Natural killer cell (primary cell): Measurements from ENCODE around the gene TTC39B. TPM values are rescaled to one million over a fixed set of nuclear protein-coding genes. Genes with fewer than 3 reads are reported as not detected.
A peak's percentile ranks its signal among the peaks of the same experiment; 100 is the strongest.

Source experiments
- ATAC-seq, 3 donors: fragments of 150-1000 bp in 2 of 3; fragments of 200-7000 bp in 1 of 3; cut with Tn5 transposase; 1 replicate in 1 of 3; 2 replicates in 2 of 3; pipeline ENCODE4 v1.10.0; 2021; ENCODE audit warnings: mild to moderate bottlenecking in 2 of 3, moderate library complexity in 2 of 3
- DNase-seq, 2 donors: peaks; one replicate each; pipeline versions ENCODE4 v3.0.0 to v3.0.0-alpha.2; 2013 to 2021; ENCODE audit warnings: mixed read lengths in 1 of 2
- H3K27ac ChIP-seq: one replicate; pipeline ENCODE4 v1.5.1; 2013; ENCODE audit warnings: mild to moderate bottlenecking, low read length
- H3K27me3 ChIP-seq: one replicate; pipeline ENCODE4 v1.6.1; 2013; ENCODE audit warnings: low read length; ENCODE audit not compliant: control insufficient read depth, insufficient read depth
- H3K36me3 ChIP-seq: one replicate; pipeline ENCODE4 v1.6.1; 2013; ENCODE audit warnings: low read length; ENCODE audit not compliant: control insufficient read depth, insufficient read depth
- H3K4me1 ChIP-seq: one replicate; pipeline ENCODE4 v1.6.1; 2013; ENCODE audit warnings: low read length; ENCODE audit not compliant: control insufficient read depth, insufficient read depth
- H3K4me3 ChIP-seq: one replicate; pipeline ENCODE4 v1.5.1; 2013; ENCODE audit warnings: low read length
- H3K9me3 ChIP-seq: one replicate; pipeline ENCODE4 v1.6.1; 2013; ENCODE audit warnings: low read length; ENCODE audit not compliant: control insufficient read depth, insufficient read depth
- H3K27ac Mint-ChIP-seq, 2 donors: one replicate each; pipeline ENCODE4 v1.8.0; 2022; ENCODE audit warnings: mild to moderate bottlenecking in 2 of 2, mixed read lengths in 2 of 2, moderate library complexity in 1 of 2
- H3K27me3 Mint-ChIP-seq, 2 donors: one replicate each; pipeline ENCODE4 v1.8.0; 2022; ENCODE audit warnings: low read depth in 2 of 2, mixed read lengths in 2 of 2
- H3K36me3 Mint-ChIP-seq: one replicate; pipeline ENCODE4 v1.8.0; 2022; ENCODE audit warnings: mixed read lengths
- H3K4me1 Mint-ChIP-seq, 2 donors: one replicate each; pipeline ENCODE4 v1.8.0; 2022; ENCODE audit warnings: mixed read lengths in 2 of 2
- H3K4me3 Mint-ChIP-seq: one replicate; pipeline ENCODE4 v1.8.0; 2022; ENCODE audit warnings: mild to moderate bottlenecking, moderate library complexity, mixed read lengths
- H3K9me3 Mint-ChIP-seq, 2 donors: one replicate each; pipeline ENCODE4 v1.8.0; 2022; ENCODE audit warnings: mixed read lengths in 2 of 2
- CTCF ChIP-seq: fragments of 200-600 bp; IDR thresholded peaks from one replicate; pipeline ENCODE4 v1.8.0; 2022; ENCODE audit warnings: antibody characterized with exemption
- WGBS: methylation state at CpG from one replicate; pipeline ENCODE4 v1.1.7; 2013; ENCODE audit warnings: missing lambda C conversion rate; ENCODE audit not compliant: insufficient coverage; 5-methylcytosine and 5-hydroxymethylcytosine counted together
- intact Hi-C: fragments of 100-400 bp; cut with micrococcal nuclease; formaldehyde crosslinking; loops from one replicate; pipeline ENCODE4 v1.14.2; 2022
- total RNA-seq, 4 donors: library from RNA; stranded (reverse); fragments of 120-200 nt in 1 of 4; gene quantifications; one replicate each; pipeline versions ENCODE4 v1.2.3 to v1.2.4, GENCODE V29; 2013 to 2022

Gene TTC39B
- total RNA-seq, 3 donors from 2014 or later (not counting 1 experiment from before 2014, with no cell fraction given): 51.2 to 65.1 (median 54.2) TPM

- Histone ChIP-seq H3K9me3 (no peaks in the 10 kb centered on the region), H3K4me3 (no peak overlapping the region), H3K36me3 (peaks cover 15% of the 10 kb centered on the region), H3K27me3 (no peaks in the 10 kb centered on the region), H3K4me1 (no peaks in the 10 kb centered on the region), H3K27ac (no peak overlapping the region)
- no peak for DNase-seq
- no peak for ATAC-seq
- Mint-ChIP-seq H3K4me3 (no peak overlapping the region), H3K9me3 (no peaks in the 10 kb centered on the region), H3K36me3 (no peaks in the 10 kb centered on the region), H3K27ac (no peak overlapping the region), H3K27me3 (no peaks in the 10 kb centered on the region), H3K4me1 (peaks cover 6 to 23% of the 10 kb centered on the region in 2 donors)
- 96% methylated on average over 3 of the region's 4 CpGs for WGBS
- intact Hi-C loops: loop anchor here (1.0 to 5.0 kb wide), 4 partner anchors 145 to 394 kb away; no protein-coding TSS in a partner anchor
- TF ChIP-seq CTCF: peak; percentile 45
Observed at GRCh38 chr9:15211815-15212495, 95.1 kb downstream of the TTC39B start.

GRCh38 chr9:15211160-15211814 lies 95.7 kb downstream of the TTC39B start:
- Histone ChIP-seq H3K36me3 (peaks cover 15% of the 10 kb centered on the region), H3K27me3 (no peaks in the 10 kb centered on the region), H3K9me3 (no peaks in the 10 kb centered on the region), H3K27ac (no peak overlapping the region), H3K4me3 (no peak overlapping the region), H3K4me1 (no peaks in the 10 kb centered on the region)
- H3K36me3 Mint-ChIP-seq: no peaks in the 10 kb centered on the region
- TF ChIP-seq CTCF: peak; percentile 91
- peak in 2 of 3 donors; percentile 64 to 68 for ATAC-seq
- intact Hi-C loops: loop anchor here (1.0 to 5.0 kb wide), 4 partner anchors 146 to 395 kb away; no protein-coding TSS in a partner anchor
- H3K4me3 Mint-ChIP-seq: no peak overlapping the region
- no peak overlapping the region for H3K27ac Mint-ChIP-seq
- no peaks in the 10 kb centered on the region for H3K9me3 Mint-ChIP-seq
- no peaks in the 10 kb centered on the region for H3K27me3 Mint-ChIP-seq
- peaks cover 9 to 22% of the 10 kb centered on the region in 2 donors for H3K4me1 Mint-ChIP-seq
- 69% methylated on average over 5 of the region's 6 CpGs for WGBS
- peak; percentile 23 to 80 for DNase-seq

DNA sequence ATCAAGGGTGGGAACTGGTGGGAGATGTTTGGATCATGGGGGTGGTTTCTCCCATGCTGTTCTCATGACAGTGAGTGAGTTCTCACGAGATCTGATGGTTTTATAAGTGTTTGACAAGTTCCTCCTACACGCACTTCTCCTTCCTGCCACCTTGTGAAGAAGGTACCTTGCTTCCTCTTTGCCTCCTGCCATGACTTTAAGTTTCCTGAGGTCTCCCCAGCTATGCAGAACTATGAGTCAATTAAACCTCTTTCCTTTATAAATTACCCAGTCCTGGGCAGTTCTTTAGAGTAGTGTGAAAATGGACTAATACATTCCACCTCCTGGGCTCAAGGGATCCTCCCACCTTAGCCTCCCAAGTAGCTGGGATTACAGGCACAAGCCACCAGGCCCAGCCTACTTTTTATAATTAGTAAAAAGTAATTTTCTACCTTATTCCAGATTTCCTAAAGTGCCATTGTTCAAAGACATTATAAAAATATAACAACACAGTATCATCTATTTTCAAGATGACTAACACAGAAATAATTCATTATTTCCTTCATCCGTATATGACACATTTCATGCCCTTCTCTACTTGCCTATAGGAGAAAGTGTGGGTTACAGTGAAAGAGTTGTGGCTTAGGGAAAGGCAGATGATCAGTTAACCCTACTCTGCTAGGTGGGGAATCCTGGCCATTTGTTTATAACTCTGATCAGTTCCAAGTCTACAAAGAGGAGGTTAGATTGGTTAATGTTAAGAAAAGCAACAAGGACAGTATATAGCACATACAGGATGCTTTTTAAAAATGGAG lies 99.9 kb downstream of the TTC39B start:
- Histone ChIP-seq H3K9me3 (no peaks in the 10 kb centered on the region), H3K4me3 (no peak overlapping the region), H3K27ac (no peak overlapping the region), H3K36me3 (peaks cover 33% of the 10 kb centered on the region), H3K27me3 (no peaks in the 10 kb centered on the region), H3K4me1 (no peaks in the 10 kb centered on the region)
- intact Hi-C loops: no loop called here
- H3K4me1 Mint-ChIP-seq: peaks cover 13 to 14% of the 10 kb centered on the region in 2 donors
- H3K9me3 Mint-ChIP-seq: no peaks in the 10 kb centered on the region
- TF ChIP-seq CTCF: no peak
- DNase-seq: no peak
- H3K27ac Mint-ChIP-seq: peak overlapping the region; percentile 1 to 27
- H3K36me3 Mint-ChIP-seq: no peaks in the 10 kb centered on the region
- no peak for ATAC-seq
- no peak overlapping the region for H3K4me3 Mint-ChIP-seq
- no peaks in the 10 kb centered on the region for H3K27me3 Mint-ChIP-seq
- WGBS: 47% methylated on average over 2 of the region's 3 CpGs
